Body of pancreas (tissue), 4 donors: Measurements from ENCODE around the gene OOEP. TPM values are rescaled to one million over a fixed set of nuclear protein-coding genes. Genes with fewer than 3 reads are reported as not detected.

Experiments
- ATAC-seq: fragments of 150-250 bp; one replicate; pipeline ENCODE4 v1.9.1; 2016
- DNase-seq, 4 donors: peaks; one replicate each; pipeline ENCODE4 v3.0.0-alpha.2; 2019
- H3K27ac ChIP-seq, 4 donors: fragments of 200-600 bp; sonication (generic); 1 replicate in 3 of 4; 2 replicates in 1 of 4; pipeline versions ENCODE4 v1.5.1 to v1.6.1; 2016 to 2019; ENCODE audit warnings: mild to moderate bottlenecking in 1 of 4, mixed read lengths in 1 of 4, moderate library complexity in 1 of 4
- H3K27me3 ChIP-seq, 2 donors: fragments of 200-600 bp; sonication (generic); one replicate each; pipeline ENCODE4 v1.6.0; 2016; ENCODE audit warnings: mild to moderate bottlenecking in 1 of 2
- H3K36me3 ChIP-seq, 2 donors: fragments of 200-600 bp; sonication (generic); replicated peaks in 1 of 2; 2 replicates each; pipeline ENCODE4 v1.5.1; 2016; ENCODE audit warnings: low read depth in 2 of 2; ENCODE audit not compliant: insufficient read depth in 1 of 2
- H3K4me1 ChIP-seq: fragments of 200-600 bp; sonication (generic); one replicate; pipeline ENCODE4 v1.6.0; 2016
- H3K4me3 ChIP-seq, 2 donors: fragments of 200-600 bp; sonication (generic); 1 replicate in 1 of 2; 2 replicates in 1 of 2; pipeline ENCODE4 v1.5.1; 2016 to 2019
- H3K9me3 ChIP-seq, 3 donors: fragments of 200-600 bp; sonication (generic); 1 replicate in 2 of 3; 2 replicates in 1 of 3; pipeline ENCODE4 v1.5.1; 2016
- CTCF ChIP-seq, 7 experiments: fragments of 450-650 bp in 4 of 7; fragments of 200-600 bp in 3 of 7; sonication (generic) in 3 of 7; IDR thresholded peaks; one replicate each; pipeline ENCODE4 v1.5.1; 2016 to 2019; ENCODE audit warnings: antibody characterized with exemption in 7 of 7
- POLR2A ChIP-seq, 3 donors: fragments of 450-650 bp; IDR thresholded peaks; one replicate each; pipeline ENCODE4 v1.6.1; 2016; ENCODE audit warnings: antibody characterized with exemption in 3 of 3, mild to moderate bottlenecking in 2 of 3
- WGBS, 2 donors: methylation state at CpG; one replicate each; pipeline ENCODE4 v1.1.5; 2017; 5-methylcytosine and 5-hydroxymethylcytosine counted together
- intact Hi-C: fragments of 100-400 bp; cut with DNase I; formaldehyde crosslinking; loops from one replicate; pipeline ENCODE4 v1.15.1; 2023
- small RNA-seq: library from RNA; depleted of rRNA; stranded (forward); fragments of <200 nt; gene quantifications from one replicate; pipeline ENCODE3, GENCODE V24; 2016
- total RNA-seq, 2 donors: library from RNA; depleted of rRNA; stranded (reverse); fragments of >200 nt; gene quantifications; one replicate each; pipeline ENCODE4 v1.1.0, GENCODE V29; 2016

OOEP gene
- total RNA-seq, 2 donors from 2014 or later, result not detected

GRCh38 chr6:73328790-73329189 lies 40.9 kb downstream of the OOEP start:
- Histone ChIP-seq H3K27me3 (no peaks in the 10 kb centered on the region), H3K36me3 (no peaks in the 10 kb centered on the region), H3K4me3 (no peak overlapping the region), H3K9me3 (no peaks in the 10 kb centered on the region), H3K27ac (no peak overlapping the region), H3K4me1 (no peaks in the 10 kb centered on the region)
- DNase-seq (no peak), ATAC-seq (no peak)
- 35 to 44% methylated on average over 3 of the region's 3 CpGs for WGBS, 2 donors
- intact Hi-C loops, result no loop called here
- no peak for TF ChIP-seq POLR2A (IDR thresholded peaks at IDR 0.05)
- TF ChIP-seq CTCF (IDR thresholded peaks at IDR 0.05), result no peak

DNA sequence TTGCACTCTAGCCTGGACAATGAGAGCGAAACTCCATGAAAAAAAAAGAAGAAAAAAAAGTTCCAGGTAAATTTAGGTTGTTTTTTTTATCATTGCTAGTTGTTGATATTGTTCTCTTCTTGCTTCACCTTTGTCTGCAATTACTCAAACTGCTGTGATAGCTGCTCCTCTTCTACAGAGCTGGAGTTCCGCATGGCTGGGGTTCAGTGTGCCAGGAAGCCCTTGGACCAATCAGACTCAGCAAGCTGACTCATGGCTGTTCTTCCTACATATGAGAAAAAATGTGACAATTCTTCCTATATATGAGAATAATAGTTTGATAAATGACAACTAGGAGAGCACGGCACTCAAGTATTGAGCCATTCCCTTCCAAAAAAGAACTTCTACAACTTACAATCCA lies 44.0 kb downstream of the OOEP start:
- ATAC-seq (no peak), DNase-seq (no peak)
- H3K4me1 ChIP-seq, result no peaks in the 10 kb centered on the region
- no peak overlapping the region for H3K27ac ChIP-seq
- H3K4me3 ChIP-seq, result no peak overlapping the region
- no peaks in the 10 kb centered on the region for H3K9me3 ChIP-seq
- intact Hi-C loops, result no loop called here
- WGBS, 2 donors, result 83% methylated on average over 3 of the region's 3 CpGs
- TF ChIP-seq POLR2A (IDR thresholded peaks at IDR 0.05) (no peak), CTCF (IDR thresholded peaks at IDR 0.05) (no peak)
- no peaks in the 10 kb centered on the region for H3K27me3 ChIP-seq
- H3K36me3 ChIP-seq, result no peaks in the 10 kb centered on the region

- no peak overlapping the region for H3K4me3 ChIP-seq
- WGBS, 2 donors, result 73 to 82% methylated on average over 2 of the region's 2 CpGs
- TF ChIP-seq POLR2A (IDR thresholded peaks at IDR 0.05), result no peak
- no peak for TF ChIP-seq CTCF (IDR thresholded peaks at IDR 0.05)
- H3K27ac ChIP-seq, result no peak overlapping the region
- intact Hi-C loops, result no loop called here
- H3K27me3 ChIP-seq, result no peaks in the 10 kb centered on the region
- H3K4me1 ChIP-seq, result no peaks in the 10 kb centered on the region
- H3K36me3 ChIP-seq, result no peaks in the 10 kb centered on the region
- H3K9me3 ChIP-seq, result no peaks in the 10 kb centered on the region
- no peak for DNase-seq
- ATAC-seq, result no peak
Observed at GRCh38 chr6:73323323-73323722, 46.4 kb downstream of the OOEP start.

Small RNA genes lying within 50 kb of the gene (small RNA-seq; reads per million reads assigned to genes)
- not detected for gene RPL39P3

Other genes with a start within 250 kb of the OOEP start
- not detected for gene KHDC1L, start 144.4 kb downstream of the OOEP start, total RNA-seq
- 1 to 10 TPM; 1.0 to 3.0 TPM for gene KHDC1, start 106.7 kb downstream of the OOEP start, total RNA-seq
- not detected for gene DPPA5, start 15.6 kb downstream of the OOEP start, total RNA-seq
- gene KHDC3L, start 7.2 kb downstream of the OOEP start, total RNA-seq, result not detected
- 1 to 10 TPM in 1 of 2 donors, under 1 TPM in 1; 0.26 to 3.0 TPM for gene DDX43, start 24.9 kb upstream of the OOEP start, total RNA-seq
- gene CGAS, start 82.4 kb upstream of the OOEP start, total RNA-seq, result 1 to 10 TPM; 3.1 to 4.0 TPM
- gene MTO1, start 91.8 kb upstream of the OOEP start, total RNA-seq, result 10 to 100 TPM; 13.7 to 17.8 TPM
- gene EEF1A1, start 151.1 kb upstream of the OOEP start, total RNA-seq, result 1,000 to 10,000 TPM; 4,267 to 4,798 TPM